Suprapubic skin (tissue), 4 donors: ENCODE results near the gene EPC1. TPM values are rescaled to one million over a fixed set of nuclear protein-coding genes. Genes with fewer than 3 reads are reported as not detected.
A peak's percentile ranks its signal among the peaks of the same experiment; 100 is the strongest.

Source experiments
- DNase-seq, 2 donors: peaks; one replicate each; pipeline ENCODE4 v3.0.0-alpha.2; 2019; ENCODE audit warnings: low spot score in 2 of 2
- H3K27ac ChIP-seq: fragments of 200-600 bp; sonication (generic); one replicate; pipeline ENCODE4 v1.5.1; 2019
- H3K27me3 ChIP-seq: fragments of 200-600 bp; sonication (generic); one replicate; pipeline ENCODE4 v1.5.1; 2019
- H3K36me3 ChIP-seq: fragments of 200-600 bp; sonication (generic); one replicate; pipeline ENCODE4 v1.5.1; 2019
- H3K4me1 ChIP-seq: fragments of 200-600 bp; sonication (generic); one replicate; pipeline ENCODE4 v1.5.1; 2019
- H3K4me3 ChIP-seq: fragments of 200-600 bp; sonication (generic); one replicate; pipeline ENCODE4 v1.5.1; 2019; ENCODE audit warnings: mild to moderate bottlenecking
- H3K9me3 ChIP-seq: fragments of 200-600 bp; sonication (generic); one replicate; pipeline ENCODE4 v1.5.1; 2019
- EP300 ChIP-seq: sonication (generic); formaldehyde crosslinking; IDR thresholded peaks from one replicate; pipeline ENCODE4 v1.6.1; 2017; ENCODE audit warnings: antibody characterized with exemption
- POLR2A ChIP-seq, 2 donors: fragments of 450-650 bp; IDR thresholded peaks; one replicate each; pipeline ENCODE4 v1.6.1; 2017; ENCODE audit warnings: antibody characterized with exemption in 2 of 2, mild to moderate bottlenecking in 2 of 2, moderate library complexity in 2 of 2
- POLR2AphosphoS5 ChIP-seq, 3 donors: sonication (generic); formaldehyde crosslinking; IDR thresholded peaks; one replicate each; pipeline ENCODE4 v1.6.1; 2017; ENCODE audit warnings: antibody characterized with exemption in 3 of 3
- WGBS: methylation state at CpG from one replicate; pipeline ENCODE4 v1.1.5; 2018; 5-methylcytosine and 5-hydroxymethylcytosine counted together
- total RNA-seq, 4 donors: library from RNA; depleted of rRNA; stranded (reverse); fragments of >200 nt; gene quantifications; one replicate each; pipeline ENCODE4 v1.1.0, GENCODE V29; 2016
- TF ChIP-seq, protein P1 (sequence below), 2 donors: fragments of 200-600 bp in 1 of 2; fragments of 450-650 bp in 1 of 2; sonication (generic) in 1 of 2; IDR thresholded peaks; one replicate each; pipeline ENCODE4 v1.5.1; 2016 to 2019; ENCODE audit warnings: antibody characterized with exemption in 2 of 2, mild to moderate bottlenecking in 1 of 2, moderate library complexity in 1 of 2

EPC1 gene
- total RNA-seq, 4 donors from 2014 or later, result 29.6 to 55.4 (median 47.1) TPM

DNA sequence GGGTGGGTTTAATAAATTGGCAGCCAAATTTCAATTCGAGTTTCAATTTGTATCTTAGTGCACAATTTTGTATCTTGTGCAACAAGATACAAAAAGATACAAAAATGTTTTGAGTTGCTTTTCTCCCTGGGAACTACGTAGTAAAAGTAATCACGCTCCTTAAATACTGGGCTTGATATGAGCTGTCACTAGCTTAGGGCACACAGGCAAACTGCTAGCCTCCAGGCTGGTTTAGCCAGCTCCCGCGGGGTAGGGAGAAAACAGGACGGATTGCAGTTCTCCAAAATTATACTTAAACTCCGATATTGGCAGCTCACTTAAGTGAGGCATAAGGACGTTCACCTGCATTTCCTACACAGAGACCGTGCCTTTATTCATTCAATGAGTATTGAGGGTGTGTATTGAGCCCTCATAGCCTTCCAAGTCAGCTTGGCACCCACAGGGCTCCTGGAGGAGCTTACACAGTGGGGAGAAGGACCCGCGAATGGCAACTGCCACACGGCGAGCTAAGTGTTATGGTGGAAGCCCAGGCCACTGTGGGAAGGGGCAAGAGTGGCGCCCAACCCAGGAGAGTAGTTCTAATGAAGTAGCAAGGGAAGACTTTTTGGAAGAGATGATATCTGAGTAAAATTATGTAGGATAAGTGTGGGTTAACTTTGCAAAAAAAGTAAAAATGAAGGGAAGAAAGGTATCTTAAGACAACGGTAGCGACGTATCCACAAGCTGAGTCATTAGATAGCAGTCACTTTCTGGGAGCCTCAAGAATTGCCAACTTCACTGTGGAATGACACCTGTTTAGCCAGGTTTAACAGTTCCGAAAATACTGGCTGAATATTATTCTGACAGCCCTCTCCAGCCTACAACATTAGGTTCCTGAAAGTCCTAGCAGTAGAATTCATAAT, 1.6 kb upstream of the EPC1 start:
- no peak for TF ChIP-seq POLR2AphosphoS5 (IDR thresholded peaks at IDR 0.05)
- H3K9me3 ChIP-seq, result no peaks in the 10 kb centered on the region
- H3K27me3 ChIP-seq, result no peaks in the 10 kb centered on the region
- no peaks in the 10 kb centered on the region for H3K36me3 ChIP-seq
- H3K4me1 ChIP-seq, result peaks cover 64% of the 10 kb centered on the region
- no peak for DNase-seq
- H3K27ac ChIP-seq, result no peak overlapping the region
- WGBS, result 55% methylated on average over 18 of the region's 18 CpGs
- H3K4me3 ChIP-seq, result peak overlapping the region; percentile 89

DNA sequence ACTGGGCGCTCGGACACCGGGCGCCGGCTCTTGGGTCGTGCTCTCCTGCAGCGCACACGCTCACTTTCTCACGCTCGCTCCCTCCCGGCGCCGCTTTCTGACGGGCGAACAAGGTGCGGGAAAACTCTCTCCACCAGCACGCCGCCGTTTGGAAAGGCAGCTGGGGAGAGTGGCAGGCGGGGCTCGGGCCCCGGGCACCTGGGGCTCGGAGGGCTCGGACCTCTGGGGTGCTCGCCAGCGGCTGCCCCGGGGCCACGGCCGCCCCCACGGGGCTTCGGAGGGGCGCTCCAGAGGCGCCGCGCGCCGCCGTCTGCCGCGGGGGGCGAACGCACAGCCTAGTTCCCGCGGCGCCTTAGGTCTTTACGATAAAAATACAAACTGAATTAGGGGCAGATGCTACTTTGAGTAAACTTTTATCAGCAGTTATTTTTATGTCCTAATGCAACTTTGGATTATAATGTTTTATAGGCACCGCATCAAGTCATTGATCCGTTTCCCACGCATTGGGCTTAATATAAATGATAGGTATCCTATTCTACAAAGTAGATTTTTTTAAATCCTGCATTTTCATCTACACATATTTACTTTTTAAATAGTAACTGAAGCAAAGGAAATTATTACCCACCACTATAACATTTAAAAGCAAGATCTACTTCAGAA, 535 bp upstream of the EPC1 start:
- WGBS, result 1% methylated on average over 21 of the region's 49 CpGs
- Histone ChIP-seq H3K4me1 (peaks cover 65% of the 10 kb centered on the region), H3K4me3 (peak overlapping the region; percentile 89), H3K36me3 (no peaks in the 10 kb centered on the region), H3K27ac (peak overlapping the region; percentile 100), H3K27me3 (no peaks in the 10 kb centered on the region), H3K9me3 (no peaks in the 10 kb centered on the region)
- peak in 1 of 2 donors; percentile 80 for DNase-seq
- TF ChIP-seq, protein P1, sequence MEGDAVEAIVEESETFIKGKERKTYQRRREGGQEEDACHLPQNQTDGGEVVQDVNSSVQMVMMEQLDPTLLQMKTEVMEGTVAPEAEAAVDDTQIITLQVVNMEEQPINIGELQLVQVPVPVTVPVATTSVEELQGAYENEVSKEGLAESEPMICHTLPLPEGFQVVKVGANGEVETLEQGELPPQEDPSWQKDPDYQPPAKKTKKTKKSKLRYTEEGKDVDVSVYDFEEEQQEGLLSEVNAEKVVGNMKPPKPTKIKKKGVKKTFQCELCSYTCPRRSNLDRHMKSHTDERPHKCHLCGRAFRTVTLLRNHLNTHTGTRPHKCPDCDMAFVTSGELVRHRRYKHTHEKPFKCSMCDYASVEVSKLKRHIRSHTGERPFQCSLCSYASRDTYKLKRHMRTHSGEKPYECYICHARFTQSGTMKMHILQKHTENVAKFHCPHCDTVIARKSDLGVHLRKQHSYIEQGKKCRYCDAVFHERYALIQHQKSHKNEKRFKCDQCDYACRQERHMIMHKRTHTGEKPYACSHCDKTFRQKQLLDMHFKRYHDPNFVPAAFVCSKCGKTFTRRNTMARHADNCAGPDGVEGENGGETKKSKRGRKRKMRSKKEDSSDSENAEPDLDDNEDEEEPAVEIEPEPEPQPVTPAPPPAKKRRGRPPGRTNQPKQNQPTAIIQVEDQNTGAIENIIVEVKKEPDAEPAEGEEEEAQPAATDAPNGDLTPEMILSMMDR (IDR thresholded peaks at IDR 0.05), result no peak
- TF ChIP-seq POLR2AphosphoS5 (IDR thresholded peaks at IDR 0.05) (no peak), POLR2A (IDR thresholded peaks at IDR 0.05) (no peak), EP300 (no peak)

DNA sequence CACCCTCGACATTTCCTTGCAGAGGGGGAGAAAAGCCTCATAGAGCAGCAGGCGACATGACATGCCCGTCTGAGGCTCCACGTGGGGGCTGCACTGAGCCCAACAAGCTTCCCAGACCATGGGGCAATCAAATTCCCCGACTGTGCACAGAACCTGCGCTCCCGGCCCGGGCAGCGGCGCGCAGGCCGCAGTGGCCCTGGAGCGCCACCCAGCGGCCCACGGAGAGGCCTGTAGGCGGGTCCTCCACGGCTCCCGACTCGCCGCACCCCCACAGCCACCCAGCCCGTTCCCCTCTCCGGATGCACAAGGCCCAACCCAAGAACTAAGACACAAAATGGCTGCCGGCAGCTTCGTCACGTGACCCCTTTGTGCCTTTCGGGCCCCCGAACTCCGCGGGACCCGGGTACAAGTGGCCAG, 816 bp downstream of the EPC1 start:
- H3K27ac ChIP-seq, result peak overlapping the region; percentile 100
- no peaks in the 10 kb centered on the region for H3K9me3 ChIP-seq
- H3K27me3 ChIP-seq, result no peaks in the 10 kb centered on the region
- H3K36me3 ChIP-seq, result no peaks in the 10 kb centered on the region
- peak; percentile 97 to 98 for DNase-seq
- WGBS, result 1% methylated on average over 16 of the region's 30 CpGs
- TF ChIP-seq, protein P1 (IDR thresholded peaks at IDR 0.05), result peak; percentile 93 to 100
- TF ChIP-seq POLR2A (IDR thresholded peaks at IDR 0.05) (no peak), EP300 (no peak), POLR2AphosphoS5 (IDR thresholded peaks at IDR 0.05) (peak in 2 of 3 donors; percentile 23 to 65)
- H3K4me1 ChIP-seq, result peaks cover 70% of the 10 kb centered on the region
- peak overlapping the region; percentile 89 for H3K4me3 ChIP-seq

DNA sequence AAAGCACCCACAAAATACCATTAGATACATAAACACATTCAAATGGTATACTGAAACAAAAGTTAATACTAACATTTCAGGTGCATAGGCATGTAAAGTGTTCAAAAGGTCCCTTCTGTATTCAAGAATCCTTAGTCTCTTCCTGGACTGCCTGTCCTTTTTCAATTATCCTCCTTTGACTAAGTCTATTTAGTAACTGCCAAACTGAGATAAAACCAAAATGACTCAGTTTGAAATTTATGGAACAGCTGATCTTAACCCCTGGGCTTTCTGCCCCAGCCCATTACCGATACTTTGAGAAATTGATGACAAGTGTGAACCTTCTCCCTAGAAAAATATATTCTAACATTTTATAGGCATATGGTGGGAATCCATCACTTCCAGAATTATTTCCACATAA, 5.4 kb downstream of the EPC1 start:
- TF ChIP-seq POLR2A (IDR thresholded peaks at IDR 0.05) (no peak), EP300 (no peak), POLR2AphosphoS5 (IDR thresholded peaks at IDR 0.05) (no peak)
- TF ChIP-seq, protein P1 (IDR thresholded peaks at IDR 0.05), result no peak
- Histone ChIP-seq H3K27ac (no peak overlapping the region), H3K4me1 (peaks cover 68% of the 10 kb centered on the region), H3K27me3 (no peaks in the 10 kb centered on the region), H3K4me3 (no peak overlapping the region), H3K9me3 (no peaks in the 10 kb centered on the region), H3K36me3 (no peaks in the 10 kb centered on the region)
- 71% methylated on average over 1 of the region's 1 CpG for WGBS
- no peak for DNase-seq

DNA sequence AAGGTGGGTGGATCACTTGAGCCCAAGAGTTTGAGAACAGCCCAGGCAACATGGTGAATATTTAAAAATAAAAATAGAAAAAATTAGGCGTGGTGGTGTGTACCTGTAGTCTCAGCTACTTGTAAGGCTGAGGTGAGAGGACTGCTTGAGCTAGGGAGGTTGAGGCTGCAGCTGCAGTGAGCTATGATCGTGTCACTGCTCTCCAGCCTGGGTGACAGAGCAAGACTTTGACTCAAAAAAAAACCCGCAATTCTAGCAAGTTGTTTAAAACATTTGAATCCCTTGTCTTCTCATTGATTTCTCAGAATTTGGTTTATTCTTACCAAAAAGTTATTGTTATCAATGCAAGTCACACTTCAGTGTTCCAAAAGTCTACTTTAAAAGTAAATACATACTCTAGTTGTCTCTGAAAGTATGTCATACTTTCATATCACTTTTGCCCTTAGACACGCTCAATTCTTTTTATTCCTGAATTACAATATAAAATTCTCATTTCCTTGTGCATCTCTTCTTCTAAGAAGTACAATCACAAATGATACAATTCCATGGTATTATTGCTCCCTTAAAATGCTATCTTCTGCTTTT, 6.3 kb downstream of the EPC1 start:
- H3K4me3 ChIP-seq, result no peak overlapping the region
- H3K4me1 ChIP-seq, result peaks cover 72% of the 10 kb centered on the region
- 51% methylated on average over 4 of the region's 4 CpGs for WGBS
- no peak overlapping the region for H3K27ac ChIP-seq
- H3K9me3 ChIP-seq, result no peaks in the 10 kb centered on the region
- no peaks in the 10 kb centered on the region for H3K36me3 ChIP-seq
- TF ChIP-seq, protein P1 (IDR thresholded peaks at IDR 0.05), result no peak
- no peak for TF ChIP-seq POLR2A (IDR thresholded peaks at IDR 0.05)
- no peak for TF ChIP-seq POLR2AphosphoS5 (IDR thresholded peaks at IDR 0.05)
- TF ChIP-seq EP300, result no peak
- DNase-seq, result no peak
- no peaks in the 10 kb centered on the region for H3K27me3 ChIP-seq
